Prostate gland (tissue), 2 donors: ENCODE data around the gene ABLIM3.

Experiments used
- CTCF ChIP-seq, 4 experiments: fragments of 200-600 bp in 2 of 4; fragments of 450-650 bp in 2 of 4; sonication (generic) in 2 of 4; IDR thresholded peaks; 1 replicate in 3 of 4; 2 replicates in 1 of 4; pipeline ENCODE4 v1.5.1; 2016 to 2019; ENCODE audit warnings: antibody characterized with exemption in 4 of 4, mild to moderate bottlenecking in 2 of 4, moderate library complexity in 2 of 4
- POLR2A ChIP-seq: fragments of 450-650 bp; IDR thresholded peaks from one replicate; pipeline ENCODE4 v1.6.1; 2016; ENCODE audit warnings: antibody characterized with exemption, mild to moderate bottlenecking

- TF ChIP-seq CTCF (IDR thresholded peaks at IDR 0.05) (no peak), POLR2A (no peak)
These were observed 82.0 kb downstream of the ABLIM3 start for GRCh38 chr5:149223081-149223848.
